HG03432 (cell line): ENCODE measurements around the gene GGA1.
A peak's percentile ranks its signal among the peaks of the same experiment; 100 is the strongest.

Experiments
- ATAC-seq: cut with Tn5 transposase; IDR thresholded peaks from one replicate; pipeline ENCODE4 v1.9.1; 2021; ENCODE audit warnings: mild to moderate bottlenecking, moderate library complexity; ENCODE audit not compliant: unreplicated experiment

The GGA1 gene

GRCh38 chr22:37672920-37673455 lies 64.4 kb downstream of the GGA1 start:
- ATAC-seq = no peak

- no peak for ATAC-seq
Observed at GRCh38 chr22:37674248-37674647, 65.6 kb downstream of the GGA1 start.

- ATAC-seq = peak; percentile 61
Observed at GRCh38 chr22:37674951-37675929, 66.6 kb downstream of the GGA1 start, which contains the start of gene LGALS1. Gene LGALS1, plus strand, starts transcription at chr22:37675636. Its CDS starts 67 bp downstream, at chr22:37675703.

GRCh38 chr22:37675930-37676735 lies 67.5 kb downstream of the GGA1 start:
- no peak for ATAC-seq

GRCh38 chr22:37676736-37677492 lies 68.3 kb downstream of the GGA1 start:
- ATAC-seq = peak; percentile 51

GRCh38 chr22:37677493-37677974 lies 68.9 kb downstream of the GGA1 start:
- ATAC-seq = peak; percentile 2

- no peak for ATAC-seq
Observed at GRCh38 chr22:37678372-37678771, 69.7 kb downstream of the GGA1 start.

- ATAC-seq = no peak
Observed at GRCh38 chr22:37679670-37680069, 71.0 kb downstream of the GGA1 start.

GRCh38 chr22:37680191-37680851 lies 71.7 kb downstream of the GGA1 start:
- ATAC-seq = no peak

GRCh38 chr22:37681001-37681424 lies 72.4 kb downstream of the GGA1 start:
- ATAC-seq = no peak

GRCh38 chr22:37681556-37682049 lies 73.0 kb downstream of the GGA1 start:
- ATAC-seq = no peak
